ENCODE data around the gene PM20D1.

GRCh38 chr1:205827623-205828022 is 22.3 kb downstream of the PM20D1 start:
- TF ChIP-seq JUND (IDR thresholded peaks at IDR 0.05) (no peak), TAF1 (IDR thresholded peaks at IDR 0.05; ENCODE audit: borderline replicate concordance, low read depth, low read length) (no peak), FOSL2 (IDR thresholded peaks at IDR 0.05; ENCODE audit: borderline replicate concordance, low read depth) (no peak), MAX (IDR thresholded peaks at IDR 0.05; ENCODE audit: low read depth) (no peak), IRF3 (IDR thresholded peaks at IDR 0.05; ENCODE audit: low read depth, low read length) (no peak), CTCF (IDR thresholded peaks at IDR 0.05) (no peak), REST (IDR thresholded peaks at IDR 0.05; ENCODE audit: low read depth, low read length) (no peak), EZH2phosphoT487 (IDR thresholded peaks at IDR 0.05; ENCODE audit: borderline replicate concordance, low read depth) (no peak), YY1 (IDR thresholded peaks at IDR 0.05; ENCODE audit: low read depth) (no peak), POLR2AphosphoS5 (IDR thresholded peaks at IDR 0.05; ENCODE audit: low read depth, low read length) (no peak)
